Panc1 (cell line): ENCODE measurements around the gene THAP10.

Source experiments
- POLR2AphosphoS5 ChIP-seq: IDR thresholded peaks from 2 replicates; pipeline ENCODE4 v1.6.1; 2012; ENCODE audit warnings: mild to moderate bottlenecking, low read depth, low read length, moderate library complexity
- TF ChIP-seq, protein P1 (sequence below): fragments of 450-650 bp; IDR thresholded peaks from 2 replicates; pipeline ENCODE4 v1.5.1; 2017; ENCODE audit warnings: mild to moderate bottlenecking
- TF ChIP-seq, protein P2 (sequence below), 2 experiments: IDR thresholded peaks; 2 replicates each; pipeline ENCODE4 v1.6.1; 2011 to 2012; ENCODE audit warnings: low read depth in 2 of 2, control low read depth in 1 of 2, low read length in 1 of 2, mild to moderate bottlenecking in 1 of 2, moderate library complexity in 1 of 2; ENCODE audit not compliant: insufficient read depth in 1 of 2

DNA sequence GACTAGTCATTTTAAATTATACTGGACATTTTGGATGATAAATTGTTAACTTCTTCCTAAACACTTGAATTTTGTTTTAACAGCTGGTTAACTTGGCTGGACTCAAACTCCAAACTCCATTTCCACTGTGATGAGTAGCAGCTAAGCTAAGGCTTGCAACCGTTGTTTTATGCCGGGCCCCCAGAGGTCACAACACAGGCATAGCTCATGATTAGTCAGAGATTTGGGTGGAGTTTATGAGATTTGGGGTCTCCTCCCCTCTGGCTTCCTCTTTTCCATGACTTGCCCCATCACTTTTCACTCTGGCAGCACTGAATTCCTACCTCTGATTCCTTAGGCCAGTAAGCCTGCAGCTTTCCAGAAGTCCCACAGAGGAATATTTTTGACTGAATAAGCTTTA, 12.8 kb downstream of the THAP10 start:
- TF ChIP-seq, protein P1, sequence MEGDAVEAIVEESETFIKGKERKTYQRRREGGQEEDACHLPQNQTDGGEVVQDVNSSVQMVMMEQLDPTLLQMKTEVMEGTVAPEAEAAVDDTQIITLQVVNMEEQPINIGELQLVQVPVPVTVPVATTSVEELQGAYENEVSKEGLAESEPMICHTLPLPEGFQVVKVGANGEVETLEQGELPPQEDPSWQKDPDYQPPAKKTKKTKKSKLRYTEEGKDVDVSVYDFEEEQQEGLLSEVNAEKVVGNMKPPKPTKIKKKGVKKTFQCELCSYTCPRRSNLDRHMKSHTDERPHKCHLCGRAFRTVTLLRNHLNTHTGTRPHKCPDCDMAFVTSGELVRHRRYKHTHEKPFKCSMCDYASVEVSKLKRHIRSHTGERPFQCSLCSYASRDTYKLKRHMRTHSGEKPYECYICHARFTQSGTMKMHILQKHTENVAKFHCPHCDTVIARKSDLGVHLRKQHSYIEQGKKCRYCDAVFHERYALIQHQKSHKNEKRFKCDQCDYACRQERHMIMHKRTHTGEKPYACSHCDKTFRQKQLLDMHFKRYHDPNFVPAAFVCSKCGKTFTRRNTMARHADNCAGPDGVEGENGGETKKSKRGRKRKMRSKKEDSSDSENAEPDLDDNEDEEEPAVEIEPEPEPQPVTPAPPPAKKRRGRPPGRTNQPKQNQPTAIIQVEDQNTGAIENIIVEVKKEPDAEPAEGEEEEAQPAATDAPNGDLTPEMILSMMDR: no peak
- TF ChIP-seq, protein P2, sequence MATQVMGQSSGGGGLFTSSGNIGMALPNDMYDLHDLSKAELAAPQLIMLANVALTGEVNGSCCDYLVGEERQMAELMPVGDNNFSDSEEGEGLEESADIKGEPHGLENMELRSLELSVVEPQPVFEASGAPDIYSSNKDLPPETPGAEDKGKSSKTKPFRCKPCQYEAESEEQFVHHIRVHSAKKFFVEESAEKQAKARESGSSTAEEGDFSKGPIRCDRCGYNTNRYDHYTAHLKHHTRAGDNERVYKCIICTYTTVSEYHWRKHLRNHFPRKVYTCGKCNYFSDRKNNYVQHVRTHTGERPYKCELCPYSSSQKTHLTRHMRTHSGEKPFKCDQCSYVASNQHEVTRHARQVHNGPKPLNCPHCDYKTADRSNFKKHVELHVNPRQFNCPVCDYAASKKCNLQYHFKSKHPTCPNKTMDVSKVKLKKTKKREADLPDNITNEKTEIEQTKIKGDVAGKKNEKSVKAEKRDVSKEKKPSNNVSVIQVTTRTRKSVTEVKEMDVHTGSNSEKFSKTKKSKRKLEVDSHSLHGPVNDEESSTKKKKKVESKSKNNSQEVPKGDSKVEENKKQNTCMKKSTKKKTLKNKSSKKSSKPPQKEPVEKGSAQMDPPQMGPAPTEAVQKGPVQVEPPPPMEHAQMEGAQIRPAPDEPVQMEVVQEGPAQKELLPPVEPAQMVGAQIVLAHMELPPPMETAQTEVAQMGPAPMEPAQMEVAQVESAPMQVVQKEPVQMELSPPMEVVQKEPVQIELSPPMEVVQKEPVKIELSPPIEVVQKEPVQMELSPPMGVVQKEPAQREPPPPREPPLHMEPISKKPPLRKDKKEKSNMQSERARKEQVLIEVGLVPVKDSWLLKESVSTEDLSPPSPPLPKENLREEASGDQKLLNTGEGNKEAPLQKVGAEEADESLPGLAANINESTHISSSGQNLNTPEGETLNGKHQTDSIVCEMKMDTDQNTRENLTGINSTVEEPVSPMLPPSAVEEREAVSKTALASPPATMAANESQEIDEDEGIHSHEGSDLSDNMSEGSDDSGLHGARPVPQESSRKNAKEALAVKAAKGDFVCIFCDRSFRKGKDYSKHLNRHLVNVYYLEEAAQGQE (IDR thresholded peaks at IDR 0.05; ENCODE audit: insufficient read depth in 1 of 2, low read depth in 2 of 2, low read length in 1 of 2): no peak
- no peak for TF ChIP-seq POLR2AphosphoS5
